ENCODE measurements around the gene KCNC3. TPM values are rescaled to one million over a fixed set of nuclear protein-coding genes. Genes with fewer than 3 reads are reported as not detected.

KCNC3 gene
- total RNA-seq, 2 experiments from 2014 or later: 0.56 to 0.64 TPM

GRCh38 chr19:50264483-50265186 is 64.5 kb downstream of the KCNC3 start:
- H3K9me3 Mint-ChIP-seq: peaks cover 1% of the 10 kb centered on the region
- H3K36me3 Mint-ChIP-seq: no peaks in the 10 kb centered on the region
- H3K4me1 Mint-ChIP-seq: no peaks in the 10 kb centered on the region
- no peak overlapping the region for H3K4me3 Mint-ChIP-seq
- H3K27me3 Mint-ChIP-seq: peaks cover 25% of the 10 kb centered on the region
- DNase-seq: no peak
- no peak overlapping the region for H3K27ac Mint-ChIP-seq

GRCh38 chr19:50263176-50263575 is 66.0 kb downstream of the KCNC3 start:
- Mint-ChIP-seq H3K36me3 (no peaks in the 10 kb centered on the region), H3K4me1 (no peaks in the 10 kb centered on the region), H3K9me3 (no peaks in the 10 kb centered on the region), H3K4me3 (no peak overlapping the region), H3K27me3 (peaks cover 28% of the 10 kb centered on the region), H3K27ac (no peak overlapping the region)
- DNase-seq: no peak

Other genes starting within 250 kb of the KCNC3 start
- gene IZUMO2, start 166.1 kb downstream of the KCNC3 start, total RNA-seq: not detected
- not detected for gene MYH14, start 125.8 kb downstream of the KCNC3 start, total RNA-seq
- 10 to 100 TPM; 16.1 to 18.1 TPM for gene NAPSA, start 36.3 kb upstream of the KCNC3 start, total RNA-seq
- 10 to 100 TPM; 49.6 TPM for gene NR1H2, start 47.1 kb upstream of the KCNC3 start, total RNA-seq
- gene POLD1, start 55.0 kb upstream of the KCNC3 start, total RNA-seq: 100 to 1,000 TPM; 191 to 196 TPM
- gene SPIB, start 89.6 kb upstream of the KCNC3 start, total RNA-seq: 1 to 10 TPM; 1.6 TPM
- under 1 TPM; 0.12 to 0.45 TPM for gene MYBPC2, start 103.5 kb upstream of the KCNC3 start, total RNA-seq
- gene EMC10, start 147.1 kb upstream of the KCNC3 start, total RNA-seq: 10 to 100 TPM; 49.7 to 50.1 TPM
- under 1 TPM; 0.52 to 0.90 TPM for gene GARIN5A, start 147.5 kb upstream of the KCNC3 start, total RNA-seq
- gene JOSD2, start 181.8 kb upstream of the KCNC3 start, total RNA-seq: 10 to 100 TPM; 26.2 to 27.0 TPM
- not detected for gene ASPDH, start 184.5 kb upstream of the KCNC3 start, total RNA-seq
- gene LRRC4B, start 239.1 kb upstream of the KCNC3 start, total RNA-seq: not detected